ENCODE measurements around the gene FAM241B. TPM values are rescaled to one million over a fixed set of nuclear protein-coding genes. Genes with fewer than 3 reads are reported as not detected.
A peak's percentile ranks its signal among the peaks of the same experiment; 100 is the strongest.

FAM241B gene
- total and polyA plus RNA-seq, 5 donors from 2014 or later: 9.7 to 21.2 (median 17.3) TPM

DNA sequence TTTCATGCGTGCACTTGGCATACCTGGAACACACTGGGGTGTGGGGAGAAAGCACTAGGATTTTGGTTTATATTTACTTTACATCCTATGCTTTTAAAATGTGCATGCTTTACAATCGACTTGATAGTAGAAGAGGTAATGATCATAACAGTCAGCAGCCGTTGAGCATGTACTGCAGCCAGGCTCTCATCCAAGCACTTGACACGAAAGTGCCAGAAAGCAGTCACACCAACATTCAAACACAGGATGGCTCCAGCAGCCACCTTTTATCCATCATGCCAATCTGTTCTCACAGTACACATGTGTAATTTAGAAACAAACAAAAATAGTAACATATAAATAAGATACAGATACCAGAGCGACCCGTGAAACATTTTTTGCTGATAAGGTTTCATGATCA, 1.2 kb upstream of the FAM241B start:
- Histone ChIP-seq H3K36me3 (ENCODE audit: control insufficient read depth, insufficient read depth, low read length) (no peaks in the 10 kb centered on the region), H3K27ac (ENCODE audit: insufficient read depth, low read length, poor library complexity, severe bottlenecking) (no peak overlapping the region), H3K4me1 (ENCODE audit: control insufficient read depth, insufficient read depth, low read length, poor library complexity, severe bottlenecking) (peaks cover 20% of the 10 kb centered on the region), H3K9me3 (ENCODE audit: control insufficient read depth in 2 of 2, low read length in 2 of 2) (peaks cover 2 to 5% of the 10 kb centered on the region in 2 experiments), H3K4me3 (ENCODE audit: low read depth, low read length) (no peak overlapping the region), H3K27me3 (ENCODE audit: control insufficient read depth, insufficient read depth, low read length) (no peaks in the 10 kb centered on the region)
- DNase-seq: no peak
- Mint-ChIP-seq H3K9me3 (peaks cover 0 to 6% (median 5%) of the 10 kb centered on the region in 7 donors), H3K27ac (peak overlapping the region in 1 of 3 donors; percentile 77), H3K4me3 (peak overlapping the region; percentile 62 to 87 (median 78)), H3K27me3 (no peaks in the 10 kb centered on the region), H3K36me3 (peaks cover 9% of the 10 kb centered on the region), H3K4me1 (peaks cover 13 to 46% (median 19%) of the 10 kb centered on the region in 4 donors)
- ATAC-seq (ENCODE audit: low read depth in 2 of 2): no peak

DNA sequence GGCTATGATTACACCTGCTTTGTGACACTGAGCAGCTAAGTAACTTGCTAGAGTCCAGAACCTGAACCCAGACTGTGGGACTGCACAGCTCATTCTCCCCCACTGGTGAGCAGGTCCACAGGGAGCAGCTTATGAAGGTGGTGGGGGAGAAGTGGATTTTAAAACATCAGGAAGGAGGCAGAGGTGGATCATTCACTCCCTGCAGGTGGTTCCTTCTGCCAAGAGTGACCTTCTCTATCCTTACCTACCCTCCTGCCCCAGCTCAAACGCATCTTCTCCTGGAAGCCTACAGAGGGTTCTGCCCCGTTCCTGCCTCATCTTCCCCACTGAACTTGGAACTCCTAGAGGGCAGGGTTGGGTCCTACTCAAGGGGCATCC, 539 bp upstream of the FAM241B start:
- Mint-ChIP-seq H3K27me3 (no peaks in the 10 kb centered on the region), H3K36me3 (peaks cover 10% of the 10 kb centered on the region), H3K4me3 (peak overlapping the region; percentile 62 to 87 (median 78)), H3K27ac (peak overlapping the region in 1 of 3 donors; percentile 11), H3K9me3 (peaks cover 0 to 5% (median 2%) of the 10 kb centered on the region in 7 donors), H3K4me1 (peaks cover 6 to 40% (median 13%) of the 10 kb centered on the region in 4 donors)
- DNase-seq (no peak), ATAC-seq (ENCODE audit: low read depth in 2 of 2) (no peak)
- H3K36me3 ChIP-seq (ENCODE audit: control insufficient read depth, insufficient read depth, low read length): no peaks in the 10 kb centered on the region
- no peaks in the 10 kb centered on the region for H3K27me3 ChIP-seq (ENCODE audit: control insufficient read depth, insufficient read depth, low read length)
- H3K9me3 ChIP-seq (ENCODE audit: control insufficient read depth in 2 of 2, low read length in 2 of 2): no peaks in the 10 kb centered on the region
- no peak overlapping the region for H3K27ac ChIP-seq (ENCODE audit: insufficient read depth, low read length, poor library complexity, severe bottlenecking)
- H3K4me3 ChIP-seq (ENCODE audit: low read depth, low read length): peak overlapping the region; percentile 43
- H3K4me1 ChIP-seq (ENCODE audit: control insufficient read depth, insufficient read depth, low read length, poor library complexity, severe bottlenecking): peaks cover 20% of the 10 kb centered on the region

DNA sequence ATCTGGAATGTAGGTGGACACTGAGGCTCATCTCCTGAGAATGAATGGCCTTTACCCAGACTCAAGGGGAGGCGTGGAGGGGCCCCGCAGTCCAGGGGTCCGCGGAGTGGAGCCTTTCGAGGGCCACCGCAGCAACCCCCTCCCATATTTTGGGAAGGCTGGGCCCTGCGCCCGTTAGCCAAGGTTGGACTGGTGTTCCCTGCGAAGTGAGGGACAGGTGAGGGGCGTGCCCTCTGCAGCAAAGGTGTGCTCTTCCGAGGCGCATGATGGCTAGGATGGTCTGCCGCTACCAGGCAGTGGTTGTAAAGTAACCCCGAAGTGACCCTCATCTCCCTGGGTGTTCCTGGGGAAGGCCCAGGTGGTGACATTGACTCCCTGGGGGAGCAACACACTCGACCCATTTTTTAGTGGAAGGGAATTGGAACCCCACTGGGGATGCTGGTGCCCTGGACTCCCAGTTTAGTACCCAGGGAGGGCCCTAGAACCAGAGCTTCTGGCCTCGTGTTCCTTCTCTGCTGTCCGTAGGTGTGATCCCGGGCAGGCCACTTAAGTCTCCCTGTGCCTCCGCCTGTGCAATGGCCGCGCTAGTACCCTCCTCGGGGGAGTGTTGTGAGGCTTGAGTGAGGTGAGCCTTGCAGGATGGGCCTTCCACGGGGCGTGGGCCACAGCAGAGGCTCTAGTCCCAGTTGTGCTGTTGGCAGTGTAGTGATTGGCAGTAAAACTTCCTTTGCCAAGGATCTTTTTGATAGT, 779 bp downstream of the FAM241B start:
- ATAC-seq (ENCODE audit: low read depth in 2 of 2) (no peak), DNase-seq (no peak)
- Mint-ChIP-seq H3K36me3 (peaks cover 12% of the 10 kb centered on the region), H3K4me1 (peaks cover 4 to 33% (median 12%) of the 10 kb centered on the region in 4 donors), H3K27me3 (no peaks in the 10 kb centered on the region), H3K4me3 (peak overlapping the region; percentile 74 to 89 (median 84)), H3K9me3 (peaks cover 0 to 5% (median 0%) of the 10 kb centered on the region in 7 donors), H3K27ac (peak overlapping the region; percentile 71 to 77 (median 75))
- H3K27ac ChIP-seq (ENCODE audit: insufficient read depth, low read length, poor library complexity, severe bottlenecking): no peak overlapping the region
- no peaks in the 10 kb centered on the region for H3K27me3 ChIP-seq (ENCODE audit: control insufficient read depth, insufficient read depth, low read length)
- H3K4me3 ChIP-seq (ENCODE audit: low read depth, low read length): peak overlapping the region; percentile 32
- no peaks in the 10 kb centered on the region for H3K9me3 ChIP-seq (ENCODE audit: control insufficient read depth in 2 of 2, low read length in 2 of 2)
- H3K4me1 ChIP-seq (ENCODE audit: control insufficient read depth, insufficient read depth, low read length, poor library complexity, severe bottlenecking): peaks cover 20% of the 10 kb centered on the region
- H3K36me3 ChIP-seq (ENCODE audit: control insufficient read depth, insufficient read depth, low read length): no peaks in the 10 kb centered on the region

DNA sequence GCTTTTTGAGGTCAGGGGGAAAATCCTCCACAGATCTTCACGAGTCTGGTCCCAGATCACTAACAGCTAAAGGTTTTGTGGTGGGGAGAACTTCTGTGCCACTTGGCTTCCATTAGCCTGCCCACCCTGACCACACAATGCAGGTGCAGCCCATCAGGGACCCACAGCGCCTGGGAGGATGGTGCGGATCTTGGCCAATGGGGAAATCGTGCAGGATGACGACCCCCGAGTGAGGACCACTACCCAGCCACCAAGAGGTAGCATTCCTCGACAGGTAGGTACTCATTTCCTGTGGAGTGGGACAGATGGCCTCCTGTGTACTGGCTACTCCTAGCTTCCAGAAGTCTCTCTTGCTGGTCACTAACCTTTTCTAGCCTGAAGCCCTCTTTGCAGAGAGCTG, 1.5 kb downstream of the FAM241B start:
- no peak overlapping the region for H3K4me3 ChIP-seq (ENCODE audit: low read depth, low read length)
- ATAC-seq (ENCODE audit: low read depth in 2 of 2) (no peak), DNase-seq (no peak)
- H3K4me1 ChIP-seq (ENCODE audit: control insufficient read depth, insufficient read depth, low read length, poor library complexity, severe bottlenecking): peaks cover 20% of the 10 kb centered on the region
- no peaks in the 10 kb centered on the region for H3K9me3 ChIP-seq (ENCODE audit: control insufficient read depth in 2 of 2, low read length in 2 of 2)
- Mint-ChIP-seq H3K27me3 (no peaks in the 10 kb centered on the region), H3K36me3 (peaks cover 12% of the 10 kb centered on the region), H3K9me3 (peaks cover 0 to 5% (median 0%) of the 10 kb centered on the region in 7 donors), H3K4me1 (peaks cover 0 to 31% (median 12%) of the 10 kb centered on the region in 4 donors), H3K27ac (peak overlapping the region in 2 of 3 donors; percentile 43 to 75), H3K4me3 (peak overlapping the region; percentile 74 to 89 (median 84))
- H3K27me3 ChIP-seq (ENCODE audit: control insufficient read depth, insufficient read depth, low read length): no peaks in the 10 kb centered on the region
- H3K36me3 ChIP-seq (ENCODE audit: control insufficient read depth, insufficient read depth, low read length): no peaks in the 10 kb centered on the region
- no peak overlapping the region for H3K27ac ChIP-seq (ENCODE audit: insufficient read depth, low read length, poor library complexity, severe bottlenecking)

DNA sequence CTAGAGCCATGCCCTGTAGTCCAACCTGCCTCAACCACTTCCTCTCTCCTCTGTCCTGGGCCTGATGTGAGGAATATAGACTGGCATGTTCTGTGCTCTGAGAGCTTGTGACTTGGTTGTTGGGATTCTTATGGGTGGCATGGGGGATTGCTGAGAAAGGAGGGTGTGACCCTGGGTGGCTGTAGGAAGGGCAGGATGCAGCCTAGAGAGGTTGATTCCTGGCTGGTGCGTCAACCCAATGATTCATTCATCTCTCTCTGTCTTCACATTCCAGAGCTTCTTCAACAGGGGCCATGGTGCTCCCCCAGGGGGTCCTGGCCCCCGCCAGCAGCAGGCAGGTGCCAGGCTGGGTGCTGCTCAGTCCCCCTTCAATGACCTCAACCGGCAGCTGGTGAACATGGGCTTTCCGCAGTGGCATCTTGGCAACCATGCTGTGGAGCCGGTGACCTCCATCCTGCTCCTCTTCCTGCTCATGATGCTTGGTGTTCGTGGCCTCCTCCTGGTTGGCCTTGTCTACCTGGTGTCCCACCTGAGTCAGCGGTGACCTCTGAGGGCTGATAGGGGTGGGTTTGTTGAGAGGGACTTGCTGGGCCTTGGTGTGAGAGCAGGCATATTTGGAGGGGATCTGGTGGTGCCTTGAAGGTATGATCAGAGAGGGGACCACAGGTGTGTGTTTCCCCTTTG, 2.6 kb downstream of the FAM241B start:
- Histone ChIP-seq H3K27me3 (ENCODE audit: control insufficient read depth, insufficient read depth, low read length) (no peaks in the 10 kb centered on the region), H3K27ac (ENCODE audit: insufficient read depth, low read length, poor library complexity, severe bottlenecking) (no peak overlapping the region), H3K36me3 (ENCODE audit: control insufficient read depth, insufficient read depth, low read length) (no peaks in the 10 kb centered on the region), H3K4me3 (ENCODE audit: low read depth, low read length) (no peak overlapping the region), H3K9me3 (ENCODE audit: control insufficient read depth in 2 of 2, low read length in 2 of 2) (no peaks in the 10 kb centered on the region), H3K4me1 (ENCODE audit: control insufficient read depth, insufficient read depth, low read length, poor library complexity, severe bottlenecking) (peaks cover 20% of the 10 kb centered on the region)
- H3K27ac Mint-ChIP-seq: peak overlapping the region; percentile 48 to 81 (median 61)
- peak overlapping the region; percentile 19 to 73 (median 68) for H3K4me3 Mint-ChIP-seq
- no peak for DNase-seq
- peaks cover 12% of the 10 kb centered on the region for H3K36me3 Mint-ChIP-seq
- ATAC-seq (ENCODE audit: low read depth in 2 of 2): no peak
- H3K27me3 Mint-ChIP-seq: no peaks in the 10 kb centered on the region
- H3K4me1 Mint-ChIP-seq: peaks cover 0 to 33% (median 12%) of the 10 kb centered on the region in 4 donors
- peaks cover 0 to 2% (median 0%) of the 10 kb centered on the region in 7 donors for H3K9me3 Mint-ChIP-seq

DNA sequence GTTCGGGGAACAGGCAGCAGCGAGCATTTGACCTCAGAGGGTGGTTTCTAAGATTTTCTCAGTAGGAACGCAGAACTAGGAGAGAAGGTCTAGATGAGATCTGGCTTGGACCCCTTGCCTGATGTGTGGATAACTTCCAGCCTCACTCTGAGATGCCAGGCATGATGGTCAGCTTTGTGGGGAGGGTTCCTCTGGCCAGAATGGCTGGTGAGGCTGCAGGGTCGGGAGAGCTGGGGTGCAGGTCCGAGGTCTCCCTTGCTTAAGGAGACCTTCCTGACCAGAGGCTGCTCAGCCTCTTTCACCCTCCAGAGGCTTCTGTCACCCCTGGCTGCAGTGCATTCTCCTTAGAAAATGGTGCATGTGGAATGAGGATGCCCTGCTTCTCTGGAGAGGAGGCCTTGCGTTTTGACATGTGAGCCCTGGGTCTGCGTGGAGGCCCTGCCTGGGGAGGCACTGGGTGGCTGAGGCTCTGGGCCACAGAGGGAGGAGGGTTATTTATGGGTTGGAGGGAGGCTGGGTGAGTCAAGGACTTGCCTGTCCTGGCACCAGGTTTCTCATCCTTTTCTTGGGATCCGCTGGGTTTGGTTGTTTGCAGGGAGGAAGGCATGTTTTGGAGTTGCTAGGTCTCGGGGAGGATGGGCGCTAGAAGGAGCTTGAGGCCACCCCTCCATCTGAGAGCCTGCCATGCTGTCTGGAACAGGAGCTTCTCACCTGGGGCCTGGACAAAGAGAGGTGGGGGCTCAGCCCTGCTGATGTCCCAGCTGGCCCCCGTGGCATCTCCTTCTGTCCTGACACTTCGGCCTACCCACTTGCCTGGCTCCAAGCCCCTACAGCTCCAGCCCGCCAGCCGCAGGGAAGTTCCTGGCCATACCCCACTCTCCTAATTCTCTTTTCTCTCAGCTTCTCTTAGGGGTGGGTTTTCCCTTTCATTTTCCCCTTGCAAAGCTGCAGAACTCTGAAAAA, 3.9 kb downstream of the FAM241B start:
- H3K4me3 ChIP-seq (ENCODE audit: low read depth, low read length): no peak overlapping the region
- H3K36me3 Mint-ChIP-seq: peaks cover 12% of the 10 kb centered on the region
- peaks cover 20% of the 10 kb centered on the region for H3K4me1 ChIP-seq (ENCODE audit: control insufficient read depth, insufficient read depth, low read length, poor library complexity, severe bottlenecking)
- H3K4me1 Mint-ChIP-seq: peaks cover 0 to 27% (median 9%) of the 10 kb centered on the region in 4 donors
- no peaks in the 10 kb centered on the region for H3K9me3 ChIP-seq (ENCODE audit: control insufficient read depth in 2 of 2, low read length in 2 of 2)
- H3K36me3 ChIP-seq (ENCODE audit: control insufficient read depth, insufficient read depth, low read length): no peaks in the 10 kb centered on the region
- peak overlapping the region in 1 of 4 donors; percentile 25 for H3K4me3 Mint-ChIP-seq
- DNase-seq: no peak
- peaks cover 0 to 2% (median 0%) of the 10 kb centered on the region in 7 donors for H3K9me3 Mint-ChIP-seq
- H3K27me3 Mint-ChIP-seq: no peaks in the 10 kb centered on the region
- H3K27me3 ChIP-seq (ENCODE audit: control insufficient read depth, insufficient read depth, low read length): no peaks in the 10 kb centered on the region
- H3K27ac Mint-ChIP-seq: peak overlapping the region in 1 of 3 donors; percentile 61
- ATAC-seq (ENCODE audit: low read depth in 2 of 2): no peak
- H3K27ac ChIP-seq (ENCODE audit: insufficient read depth, low read length, poor library complexity, severe bottlenecking): no peak overlapping the region

DNA sequence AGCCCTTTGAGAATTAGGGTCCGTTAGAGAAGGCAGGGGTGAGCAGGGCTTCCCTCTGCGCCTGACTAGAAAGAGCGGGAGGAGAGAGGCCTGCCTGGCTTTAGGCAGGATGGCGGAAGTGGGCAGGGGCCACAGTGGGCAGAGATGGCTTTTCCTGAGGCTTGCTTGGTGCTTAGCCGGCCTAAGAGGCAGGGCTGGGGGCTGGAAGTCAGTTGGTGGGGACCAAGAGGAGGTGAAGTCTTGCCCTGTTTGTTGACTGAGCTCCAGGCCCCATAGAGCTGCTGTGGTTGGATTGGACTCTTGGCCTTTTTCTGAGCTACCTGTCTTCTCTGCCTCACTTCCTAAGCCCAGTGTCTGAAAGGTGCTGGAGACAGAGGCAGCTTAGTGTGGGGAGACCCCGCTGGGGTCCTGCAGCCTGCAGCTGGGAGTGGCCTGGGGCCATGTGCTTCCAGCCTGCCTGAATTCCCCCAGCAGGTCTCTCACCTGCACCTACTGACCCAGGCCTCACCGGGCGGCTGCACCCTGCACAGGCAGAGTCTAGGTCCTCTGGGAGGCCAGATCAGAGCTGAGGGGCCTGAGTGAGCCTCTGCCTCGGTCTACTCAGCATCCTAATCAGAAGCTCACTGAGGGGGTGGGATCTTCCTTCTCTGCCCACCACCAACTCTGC, 4.8 kb downstream of the FAM241B start:
- DNase-seq (no peak), ATAC-seq (ENCODE audit: low read depth in 2 of 2) (no peak)
- H3K27ac Mint-ChIP-seq: peak overlapping the region in 1 of 3 donors; percentile 26
- Histone ChIP-seq H3K36me3 (ENCODE audit: control insufficient read depth, insufficient read depth, low read length) (no peaks in the 10 kb centered on the region), H3K27ac (ENCODE audit: insufficient read depth, low read length, poor library complexity, severe bottlenecking) (no peak overlapping the region), H3K4me1 (ENCODE audit: control insufficient read depth, insufficient read depth, low read length, poor library complexity, severe bottlenecking) (peaks cover 15% of the 10 kb centered on the region), H3K9me3 (ENCODE audit: control insufficient read depth in 2 of 2, low read length in 2 of 2) (no peaks in the 10 kb centered on the region), H3K27me3 (ENCODE audit: control insufficient read depth, insufficient read depth, low read length) (no peaks in the 10 kb centered on the region), H3K4me3 (ENCODE audit: low read depth, low read length) (no peak overlapping the region)
- peaks cover 0 to 2% (median 0%) of the 10 kb centered on the region in 7 donors for H3K9me3 Mint-ChIP-seq
- peaks cover 5% of the 10 kb centered on the region for H3K27me3 Mint-ChIP-seq
- peaks cover 12% of the 10 kb centered on the region for H3K36me3 Mint-ChIP-seq
- no peak overlapping the region for H3K4me3 Mint-ChIP-seq
- peaks cover 0 to 22% (median 9%) of the 10 kb centered on the region in 4 donors for H3K4me1 Mint-ChIP-seq
